K562 (cell line): ENCODE measurements around the gene BRD3OS. TPM values are rescaled to one million over a fixed set of nuclear protein-coding genes. Genes with fewer than 3 reads are reported as not detected.
A peak's percentile ranks its signal among the peaks of the same experiment; 100 is the strongest.

Source experiments
- ATF7 ChIP-seq: fragments of 450-650 bp; IDR thresholded peaks from 2 replicates; pipeline ENCODE4 v1.7.1; 2014; ENCODE audit warnings: mild to moderate bottlenecking, moderate library complexity
- CREB3 ChIP-seq: fragments of 450-650 bp; conservative IDR thresholded peaks from 2 replicates; pipeline ENCODE4 v1.6.1; 2016; ENCODE audit warnings: missing genetic modification characterization, low read depth, mild to moderate bottlenecking, missing compliant biosample characterization, moderate library complexity
- CTCF ChIP-seq, 3 experiments: IDR thresholded peaks in 2 of 3; conservative IDR thresholded peaks in 1 of 3; 2 replicates each; pipeline ENCODE4 v1.5.1; 2011 to 2012; ENCODE audit warnings: low read length in 3 of 3, mild to moderate bottlenecking in 3 of 3, control low read depth in 2 of 3, improper control_type of control experiment in 1 of 3, inconsistent platforms in 1 of 3, low read depth in 1 of 3, mixed read lengths in 1 of 3, moderate library complexity in 1 of 3; ENCODE audit not compliant: insufficient read depth in 2 of 3
- ETV1 ChIP-seq: fragments of 450-650 bp; conservative IDR thresholded peaks from 2 replicates; pipeline ENCODE4 v1.6.1; 2016; ENCODE audit warnings: missing genetic modification characterization, control low read depth, low read depth, missing compliant biosample characterization
- ETV5 ChIP-seq: sonication (generic); formaldehyde crosslinking; IDR thresholded peaks from 2 replicates; pipeline ENCODE4 v1.4.0; 2020; ENCODE audit warnings: low read depth, mild to moderate bottlenecking, missing genetic modification reagents
- FOXA3 ChIP-seq, 2 experiments: fragments of 450-650 bp in 1 of 2; sonication (generic) in 1 of 2; formaldehyde crosslinking; IDR thresholded peaks in 1 of 2; conservative IDR thresholded peaks in 1 of 2; 2 replicates each; pipeline versions ENCODE4 v1.4.0 to v1.8.0; 2020 to 2022; ENCODE audit warnings: mild to moderate bottlenecking in 2 of 2, missing genetic modification reagents in 1 of 2
- GATAD2A ChIP-seq: fragments of 450-650 bp; IDR thresholded peaks from 2 replicates; pipeline ENCODE4 v1.6.1; 2017
- HDAC1 ChIP-seq, 2 experiments: fragments of 450-650 bp; IDR thresholded peaks; 2 replicates each; pipeline ENCODE4 v1.6.1; 2016 to 2017; ENCODE audit warnings: inconsistent platforms in 1 of 2, mild to moderate bottlenecking in 1 of 2, moderate library complexity in 1 of 2
- JUN ChIP-seq, 2 experiments: sonication (generic) in 1 of 2; formaldehyde crosslinking in 1 of 2; IDR thresholded peaks; 2 replicates each; pipeline versions ENCODE4 v1.6.1 to v1.8.0; 2012 to 2022; ENCODE audit warnings: borderline replicate concordance in 2 of 2, mild to moderate bottlenecking in 2 of 2, improper control_type of control experiment in 1 of 2, low read depth in 1 of 2, low read length in 1 of 2, missing genetic modification reagents in 1 of 2
- NR1H2 ChIP-seq: sonication (generic); formaldehyde crosslinking; IDR thresholded peaks from 2 replicates; pipeline ENCODE4 v1.4.0; 2020; ENCODE audit warnings: mild to moderate bottlenecking, missing genetic modification reagents
- NR2F6 ChIP-seq: fragments of 450-650 bp; formaldehyde crosslinking; IDR thresholded peaks from 2 replicates; pipeline ENCODE4 v1.4.0; 2020; ENCODE audit warnings: mild to moderate bottlenecking
- PHF20 ChIP-seq: fragments of 450-650 bp; IDR thresholded peaks from 2 replicates; pipeline ENCODE4 v1.6.1; 2018; ENCODE audit not compliant: partially characterized antibody
- PHF8 ChIP-seq: fragments of 200-600 bp; sonication (generic); IDR thresholded peaks from 2 replicates; pipeline ENCODE4 v1.6.1; 2012; ENCODE audit warnings: mixed run types, mild to moderate bottlenecking, inconsistent platforms, low read length, moderate library complexity, borderline replicate concordance
- PRMT5 ChIP-seq: sonication (generic); formaldehyde crosslinking; IDR thresholded peaks from 2 replicates; pipeline ENCODE4 v1.5.0; 2020; ENCODE audit warnings: missing genetic modification reagents
- RAD21 ChIP-seq, 2 experiments: fragments of 250-450 bp in 1 of 2; fragments of 450-650 bp in 1 of 2; sonication (Bioruptor Pico) in 1 of 2; formaldehyde crosslinking in 1 of 2; IDR thresholded peaks in 1 of 2; conservative IDR thresholded peaks in 1 of 2; 2 replicates each; pipeline versions ENCODE4 v1.4.0 to v1.8.0; 2020 to 2022; ENCODE audit warnings: mild to moderate bottlenecking in 2 of 2, moderate library complexity in 1 of 2
- RBBP5 ChIP-seq: fragments of 200-600 bp; sonication (generic); IDR thresholded peaks from 2 replicates; pipeline ENCODE4 v1.6.1; 2012; ENCODE audit warnings: borderline replicate concordance, mild to moderate bottlenecking, low read length, control low read depth, inconsistent platforms; ENCODE audit not compliant: insufficient read depth, poor library complexity, severe bottlenecking
- SAP30 ChIP-seq: fragments of 200-600 bp; sonication (generic); IDR thresholded peaks from 2 replicates; pipeline ENCODE4 v1.6.1; 2012; ENCODE audit warnings: borderline replicate concordance, low read depth, mild to moderate bottlenecking, moderate library complexity, low read length, control low read depth, inconsistent platforms; ENCODE audit not compliant: insufficient read depth, poor library complexity, severe bottlenecking
- SPI1 ChIP-seq: IDR thresholded peaks from 2 replicates; pipeline ENCODE4 v1.6.1; 2011; ENCODE audit warnings: low read depth, low read length, control low read depth, borderline replicate concordance
- ZNF444 ChIP-seq: fragments of 250-450 bp; sonication (Bioruptor Pico); IDR thresholded peaks from 2 replicates; pipeline ENCODE4 v1.4.0; 2020; ENCODE audit warnings: mild to moderate bottlenecking, moderate library complexity
- polyA plus RNA-seq, 8 experiments: library from polyadenylated mRNA; depleted of rRNA in 4 of 8; stranded (reverse) in 5 of 8; unstranded in 3 of 8; fragments of >200 nt; fragmentation: Nextera tagmentation in 2 of 8; fragmentation: Illumina TruSeq in 1 of 8; extraction: Ambion mirVana in 2 of 8; extraction: Trizol in 1 of 8; gene quantifications; 2 replicates each; pipeline versions ENCODE4 v1.2.1 to v1.2.3, GENCODE V29; 2011 to 2014; ENCODE audit warnings: inconsistent platforms in 1 of 8, missing spikeins in 1 of 8
- total RNA-seq, 7 experiments: library from RNA; depleted of rRNA in 6 of 7; stranded (reverse); fragments of >200 nt in 6 of 7; fragmentation: Illumina TruSeq in 2 of 7; extraction: Trizol in 2 of 7; gene quantifications; 2 replicates each; pipeline versions ENCODE4 v1.2.1 to v1.2.3, GENCODE V29; 2011 to 2021; ENCODE audit warnings: low replicate concordance in 1 of 7
- TF ChIP-seq, protein P1 (sequence below): fragments of 250-450 bp; sonication (Bioruptor Pico); IDR thresholded peaks from 2 replicates; pipeline ENCODE4 v1.9.0; 2021; ENCODE audit warnings: mild to moderate bottlenecking, inconsistent platforms

BRD3OS gene
- total and polyA plus RNA-seq, 9 of the 15 experiments (the other 6 are each of a cell fraction or from before 2014, with no cell fraction given) = 1.1 to 8.7 (median 5.9) TPM

GRCh38 chr9:134025606-134026541 is 593 bp downstream of the BRD3OS start (continued):
- TF ChIP-seq RBBP5 (peak; percentile 69), RAD21 (CRISPR knock-in tag; conservative IDR thresholded peaks at IDR 0.05 in 1 of 2, IDR thresholded peaks at IDR 0.05 in 1 of 2) (peak in 1 of 2 experiments; percentile 18; a peak in 2 of 4 replicates), SAP30 (peak; percentile 69), ETV1 (tag) (peak; percentile 63), NR1H2 (CRISPR knock-in tag) (0 out of 2 replicates have a peak, but pooled peaks have one; percentile 18), CREB3 (tag) (no peak), ETV5 (CRISPR knock-in tag) (0 out of 2 replicates have a peak, but pooled peaks have one; percentile 46), NR2F6 (CRISPR knock-in tag) (no peak), HDAC1 (IDR thresholded peaks at IDR 0.05) (no peak), ZNF444 (CRISPR knock-in tag) (no peak), GATAD2A (no peak), FOXA3 (CRISPR knock-in tag; conservative IDR thresholded peaks at IDR 0.05 in 1 of 2, IDR thresholded peaks at IDR 0.05 in 1 of 2) (no peak), JUN (IDR thresholded peaks at IDR 0.05; ENCODE audit: borderline replicate concordance, low read depth, low read length) (no peak), JUN (CRISPR knock-in tag; IDR thresholded peaks at IDR 0.05; ENCODE audit: borderline replicate concordance) (no peak), ATF7 (no peak), CTCF (IDR thresholded peaks at IDR 0.05 in 2 of 3, conservative IDR thresholded peaks at IDR 0.05 in 1 of 3; ENCODE audit: insufficient read depth in 2 of 3, low read depth in 1 of 3, low read length in 3 of 3) (peak; percentile 22 to 28 (median 26); a peak in 2 of 6 replicates), PHF20 (peak; percentile 38), PHF8 (peak; percentile 52; the same call in 1 of the 2 replicates), SPI1 (0 out of 2 replicates have a peak, but pooled peaks have one; percentile 9), PRMT5 (0 out of 2 replicates have a peak, but pooled peaks have one; percentile 37)
- TF ChIP-seq, protein P1, sequence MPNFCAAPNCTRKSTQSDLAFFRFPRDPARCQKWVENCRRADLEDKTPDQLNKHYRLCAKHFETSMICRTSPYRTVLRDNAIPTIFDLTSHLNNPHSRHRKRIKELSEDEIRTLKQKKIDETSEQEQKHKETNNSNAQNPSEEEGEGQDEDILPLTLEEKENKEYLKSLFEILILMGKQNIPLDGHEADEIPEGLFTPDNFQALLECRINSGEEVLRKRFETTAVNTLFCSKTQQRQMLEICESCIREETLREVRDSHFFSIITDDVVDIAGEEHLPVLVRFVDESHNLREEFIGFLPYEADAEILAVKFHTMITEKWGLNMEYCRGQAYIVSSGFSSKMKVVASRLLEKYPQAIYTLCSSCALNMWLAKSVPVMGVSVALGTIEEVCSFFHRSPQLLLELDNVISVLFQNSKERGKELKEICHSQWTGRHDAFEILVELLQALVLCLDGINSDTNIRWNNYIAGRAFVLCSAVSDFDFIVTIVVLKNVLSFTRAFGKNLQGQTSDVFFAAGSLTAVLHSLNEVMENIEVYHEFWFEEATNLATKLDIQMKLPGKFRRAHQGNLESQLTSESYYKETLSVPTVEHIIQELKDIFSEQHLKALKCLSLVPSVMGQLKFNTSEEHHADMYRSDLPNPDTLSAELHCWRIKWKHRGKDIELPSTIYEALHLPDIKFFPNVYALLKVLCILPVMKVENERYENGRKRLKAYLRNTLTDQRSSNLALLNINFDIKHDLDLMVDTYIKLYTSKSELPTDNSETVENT (CRISPR knock-in tag) = no peak
